Islet precursor cell (in vitro differentiated cells): ENCODE measurements around the gene PRPH2.

Experiments
- DNase-seq: peaks from one replicate; pipeline ENCODE4 v3.0.0-alpha.2; 2018

Gene PRPH2

GRCh38 chr6:42722497-42722896 is at the start of gene PRPH2:
PRPH2 (minus strand) TSS chr6:42722597; CDS start chr6:42722334, 263 bp downstream.
- DNase-seq = no peak

GRCh38 chr6:42771741-42772100 is 49.3 kb upstream of the PRPH2 start:
- DNase-seq = no peak

- no peak for DNase-seq
Measured at GRCh38 chr6:42769836-42770235, 47.4 kb upstream of the PRPH2 start.

- DNase-seq = no peak
Measured at GRCh38 chr6:42769051-42769450, 46.7 kb upstream of the PRPH2 start.

- no peak for DNase-seq
Measured at GRCh38 chr6:42766163-42766670, 43.8 kb upstream of the PRPH2 start.

GRCh38 chr6:42764911-42765648 is 42.7 kb upstream of the PRPH2 start:
- DNase-seq = no peak

GRCh38 chr6:42762950-42763349 is 40.6 kb upstream of the PRPH2 start:
- no peak for DNase-seq

- no peak for DNase-seq
Measured at GRCh38 chr6:42762426-42762859, 40.0 kb upstream of the PRPH2 start.

GRCh38 chr6:42761287-42762067 is 39.1 kb upstream of the PRPH2 start:
- DNase-seq = no peak

- no peak for DNase-seq
Measured at GRCh38 chr6:42758756-42759430, 36.5 kb upstream of the PRPH2 start.

GRCh38 chr6:42756722-42757121 is 34.3 kb upstream of the PRPH2 start:
- DNase-seq = no peak

- no peak for DNase-seq
Measured at GRCh38 chr6:42754759-42755158, 32.4 kb upstream of the PRPH2 start.

GRCh38 chr6:42751055-42751454 is 28.7 kb upstream of the PRPH2 start:
- no peak for DNase-seq

GRCh38 chr6:42748203-42748898 is 26.0 kb upstream of the PRPH2 start:
- DNase-seq = no peak

- peak; percentile 98 for DNase-seq
Measured at GRCh38 chr6:42746463-42747391, 24.3 kb upstream of the PRPH2 start.

GRCh38 chr6:42745640-42746462 is 23.5 kb upstream of the PRPH2 start, which contains the start of gene TBCC:
TBCC (minus strand) TSS chr6:42746103; CDS start chr6:42746073, 30 bp downstream.
- DNase-seq = peak; percentile 99

- peak; percentile 69 for DNase-seq
Measured at GRCh38 chr6:42745083-42745639, 22.8 kb upstream of the PRPH2 start.

GRCh38 chr6:42744351-42744893 is 22.0 kb upstream of the PRPH2 start:
- DNase-seq = no peak

- DNase-seq = no peak
Measured at GRCh38 chr6:42742116-42742894, 19.9 kb upstream of the PRPH2 start.
